HFFc6 (cell line): Measurements from ENCODE around the gene RUFY3. TPM values are rescaled to one million over a fixed set of nuclear protein-coding genes. Genes with fewer than 3 reads are reported as not detected.
"Not testable (repeated sequence)": the region's sequence is repeated elsewhere in the genome, so short reads cannot be mapped to it uniquely, and the experiment has no call there.

Experiments
- DNase-seq: peaks from one replicate; pipeline ENCODE4 v3.0.0-alpha.2; 2018
- H3K27ac Mint-ChIP-seq: 2 replicates; pipeline ENCODE4 v1.8.0; 2020; ENCODE audit warnings: mild to moderate bottlenecking, mixed read lengths
- H3K27me3 Mint-ChIP-seq: 2 replicates; pipeline ENCODE4 v1.8.0; 2021; ENCODE audit warnings: mild to moderate bottlenecking, moderate library complexity, mixed read lengths; ENCODE audit not compliant: insufficient read depth
- H3K36me3 Mint-ChIP-seq: 2 replicates; pipeline ENCODE4 v1.8.0; 2021; ENCODE audit warnings: low read depth, mixed read lengths
- H3K4me1 Mint-ChIP-seq: 2 replicates; pipeline ENCODE4 v1.8.0; 2020; ENCODE audit warnings: low read depth, mixed read lengths
- H3K4me3 Mint-ChIP-seq: 2 replicates; pipeline ENCODE4 v1.8.0; 2020; ENCODE audit warnings: mild to moderate bottlenecking, moderate library complexity, mixed read lengths
- H3K9me3 Mint-ChIP-seq: 2 replicates; pipeline ENCODE4 v1.8.0; 2020; ENCODE audit warnings: mild to moderate bottlenecking, mixed read lengths
- total RNA-seq, 6 experiments: library from RNA; stranded (reverse); fragmentation: NEBNext Ultra II Directional; extraction: Animal tissue kit (Norgen Biotek cat#: 25700); gene quantifications; 2 replicates in 1 of 6; 3 replicates in 5 of 6; pipeline ENCODE4 v1.2.3, GENCODE V29; 2021
- TF ChIP-seq, protein P1 (sequence below): fragments of 200-600 bp; sonication (generic); IDR thresholded peaks from 2 replicates; pipeline ENCODE4 v1.5.0; 2021; ENCODE audit warnings: antibody characterized with exemption, mild to moderate bottlenecking

Gene RUFY3
- total RNA-seq, 6 experiments from 2014 or later, result 35.7 to 44.8 (median 38.4) TPM

DNA sequence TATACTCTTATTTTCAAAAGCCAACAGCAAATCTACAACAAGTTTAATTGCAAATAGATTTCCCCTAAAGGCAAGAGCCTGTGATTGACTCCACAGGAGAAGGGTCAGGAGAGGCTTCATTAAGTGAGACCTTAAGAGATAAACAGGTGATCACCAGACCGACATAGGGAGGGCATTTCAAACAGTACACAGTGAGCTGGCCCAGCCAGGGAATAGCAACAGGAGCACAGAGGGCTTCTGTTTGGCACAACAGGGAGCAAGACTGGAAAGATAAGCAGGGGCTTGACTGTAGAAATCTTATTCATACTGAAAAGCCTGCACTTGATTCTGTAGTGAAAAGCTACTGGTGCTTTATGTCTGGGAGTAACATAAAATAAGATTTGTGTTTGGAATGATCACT lies 3.9 kb downstream of the RUFY3 start:
- Mint-ChIP-seq H3K36me3 (peaks cover 19% of the 10 kb centered on the region), H3K27ac (no peak overlapping the region), H3K9me3 (no peaks in the 10 kb centered on the region)

DNA sequence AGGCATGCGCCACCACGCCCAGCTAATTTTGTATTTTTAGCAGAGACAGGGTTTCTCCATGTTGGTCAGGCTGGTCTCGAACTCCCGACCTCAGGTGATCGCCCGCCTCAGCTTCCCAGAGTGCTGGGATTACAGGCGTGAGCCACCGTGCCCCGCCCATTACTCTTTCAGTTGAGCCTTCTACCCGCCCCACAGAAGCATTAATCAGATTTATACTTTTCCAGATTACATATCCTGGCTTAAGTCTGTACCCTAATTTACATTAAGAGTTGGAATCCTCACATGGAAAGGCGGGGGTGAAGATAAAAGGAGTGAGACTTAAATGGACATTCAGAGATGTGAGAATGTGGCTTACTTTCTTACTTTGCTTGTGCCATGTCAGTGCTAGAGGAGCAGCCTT lies 4.8 kb downstream of the RUFY3 start:
- DNase-seq, H3K4me3 Mint-ChIP-seq, H3K27me3 Mint-ChIP-seq, H3K9me3 Mint-ChIP-seq, H3K27ac Mint-ChIP-seq: not testable (repeated sequence)
- Mint-ChIP-seq H3K36me3 (peaks cover 19% of the 10 kb centered on the region), H3K4me1 (peaks cover 22% of the 10 kb centered on the region)

More for the DNA sequence above, 3.9 kb downstream of the RUFY3 start:
- H3K4me1 Mint-ChIP-seq, result peaks cover 26% of the 10 kb centered on the region
- TF ChIP-seq, protein P1, sequence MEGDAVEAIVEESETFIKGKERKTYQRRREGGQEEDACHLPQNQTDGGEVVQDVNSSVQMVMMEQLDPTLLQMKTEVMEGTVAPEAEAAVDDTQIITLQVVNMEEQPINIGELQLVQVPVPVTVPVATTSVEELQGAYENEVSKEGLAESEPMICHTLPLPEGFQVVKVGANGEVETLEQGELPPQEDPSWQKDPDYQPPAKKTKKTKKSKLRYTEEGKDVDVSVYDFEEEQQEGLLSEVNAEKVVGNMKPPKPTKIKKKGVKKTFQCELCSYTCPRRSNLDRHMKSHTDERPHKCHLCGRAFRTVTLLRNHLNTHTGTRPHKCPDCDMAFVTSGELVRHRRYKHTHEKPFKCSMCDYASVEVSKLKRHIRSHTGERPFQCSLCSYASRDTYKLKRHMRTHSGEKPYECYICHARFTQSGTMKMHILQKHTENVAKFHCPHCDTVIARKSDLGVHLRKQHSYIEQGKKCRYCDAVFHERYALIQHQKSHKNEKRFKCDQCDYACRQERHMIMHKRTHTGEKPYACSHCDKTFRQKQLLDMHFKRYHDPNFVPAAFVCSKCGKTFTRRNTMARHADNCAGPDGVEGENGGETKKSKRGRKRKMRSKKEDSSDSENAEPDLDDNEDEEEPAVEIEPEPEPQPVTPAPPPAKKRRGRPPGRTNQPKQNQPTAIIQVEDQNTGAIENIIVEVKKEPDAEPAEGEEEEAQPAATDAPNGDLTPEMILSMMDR, result no peak
- DNase-seq, result no peak
- H3K4me3 Mint-ChIP-seq, result no peak overlapping the region
- no peaks in the 10 kb centered on the region for H3K27me3 Mint-ChIP-seq

DNA sequence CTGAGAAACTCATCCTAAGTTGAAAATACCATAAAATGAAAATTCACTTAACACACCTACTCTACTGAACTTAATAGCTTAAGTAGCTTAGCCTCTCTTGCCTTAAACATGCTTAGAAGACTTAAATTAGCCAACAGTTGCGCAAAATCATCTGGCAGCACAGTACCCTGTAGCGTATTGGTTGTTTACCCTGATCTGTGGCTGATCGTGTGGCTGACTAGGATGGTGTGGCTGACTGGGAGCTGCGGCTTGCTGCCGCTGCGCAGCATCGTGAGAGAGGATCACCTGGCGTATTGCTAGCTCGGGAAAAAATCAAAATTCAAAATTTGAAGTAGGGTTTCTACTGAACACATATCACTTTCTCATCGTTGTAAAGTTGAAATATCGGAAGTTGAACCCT lies 6.3 kb downstream of the RUFY3 start:
- no peaks in the 10 kb centered on the region for H3K27me3 Mint-ChIP-seq
- H3K36me3 Mint-ChIP-seq, result peaks cover 19% of the 10 kb centered on the region
- H3K9me3 Mint-ChIP-seq, result no peaks in the 10 kb centered on the region
- TF ChIP-seq, protein P1, result no peak
- DNase-seq, result no peak
- no peak overlapping the region for H3K27ac Mint-ChIP-seq
- H3K4me3 Mint-ChIP-seq, result no peak overlapping the region
- H3K4me1 Mint-ChIP-seq, result peaks cover 9% of the 10 kb centered on the region

DNA sequence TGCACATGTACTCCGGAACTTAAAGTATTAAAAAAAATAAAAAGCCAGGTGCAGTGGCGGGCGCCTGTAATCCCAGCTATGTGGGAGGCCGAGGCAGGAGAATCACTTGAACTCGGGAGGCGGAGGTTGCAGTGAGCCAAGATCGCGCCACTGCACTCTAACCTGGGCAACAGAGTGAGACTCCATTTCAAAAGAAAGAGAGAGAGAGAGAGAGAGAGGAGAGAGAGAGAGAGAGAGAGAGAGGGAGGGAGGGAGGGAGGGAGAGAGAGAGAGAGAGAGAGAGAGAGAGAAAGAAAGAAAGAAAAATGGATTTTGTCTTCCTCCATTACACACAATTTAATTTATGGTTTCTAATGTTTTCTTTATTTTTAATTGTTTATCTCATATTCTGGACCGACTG lies 11.1 kb downstream of the RUFY3 start:
- not testable (repeated sequence) for H3K4me3 Mint-ChIP-seq, H3K27me3 Mint-ChIP-seq, H3K9me3 Mint-ChIP-seq, H3K36me3 Mint-ChIP-seq, DNase-seq, H3K27ac Mint-ChIP-seq
- peaks cover 25% of the 10 kb centered on the region for H3K4me1 Mint-ChIP-seq

DNA sequence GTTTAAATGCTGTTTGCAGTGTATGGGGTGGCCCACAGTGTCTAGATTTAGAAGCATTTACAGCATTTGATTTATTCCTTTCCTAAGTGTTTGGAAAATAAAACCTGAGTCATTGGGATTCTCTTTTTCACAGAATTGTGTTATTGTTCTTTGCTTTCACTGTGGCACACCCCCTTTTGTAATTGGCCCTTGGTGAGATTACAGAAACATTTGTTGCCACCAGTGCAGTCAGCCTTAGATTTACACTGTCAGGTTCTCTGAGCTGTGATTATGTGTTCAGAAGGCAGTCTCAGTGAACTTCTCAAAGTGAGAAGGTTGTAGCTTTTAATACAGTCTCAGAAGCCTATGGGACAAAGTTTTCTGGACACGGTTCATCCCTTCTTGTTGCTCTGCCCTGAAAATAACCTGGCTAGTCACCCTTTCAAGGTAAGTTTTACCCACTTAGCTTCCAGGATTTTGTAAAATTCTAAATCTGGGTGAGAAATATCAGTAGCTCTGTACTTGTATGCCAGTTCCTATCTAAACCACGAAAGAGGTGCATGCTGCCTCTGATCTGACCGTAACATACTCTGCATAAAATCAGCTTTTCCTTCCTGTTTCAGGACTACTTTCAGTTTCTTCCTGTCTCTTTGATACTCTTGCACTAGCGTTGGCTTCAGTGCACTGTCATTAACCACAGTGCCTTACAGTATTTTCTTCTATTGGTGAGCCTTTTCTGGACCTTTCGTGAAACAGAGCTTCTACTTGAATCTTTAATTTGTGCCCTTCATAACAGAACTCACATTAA lies 12.6 kb downstream of the RUFY3 start:
- Mint-ChIP-seq H3K27me3 (no peaks in the 10 kb centered on the region), H3K4me3 (peak overlapping the region; percentile 85), H3K9me3 (no peaks in the 10 kb centered on the region), H3K27ac (peak overlapping the region; percentile 72), H3K4me1 (peaks cover 25% of the 10 kb centered on the region), H3K36me3 (no peaks in the 10 kb centered on the region; the same call in 1 of the 2 replicates)
- peak; percentile 58 for DNase-seq
- TF ChIP-seq, protein P1, result no peak

DNA sequence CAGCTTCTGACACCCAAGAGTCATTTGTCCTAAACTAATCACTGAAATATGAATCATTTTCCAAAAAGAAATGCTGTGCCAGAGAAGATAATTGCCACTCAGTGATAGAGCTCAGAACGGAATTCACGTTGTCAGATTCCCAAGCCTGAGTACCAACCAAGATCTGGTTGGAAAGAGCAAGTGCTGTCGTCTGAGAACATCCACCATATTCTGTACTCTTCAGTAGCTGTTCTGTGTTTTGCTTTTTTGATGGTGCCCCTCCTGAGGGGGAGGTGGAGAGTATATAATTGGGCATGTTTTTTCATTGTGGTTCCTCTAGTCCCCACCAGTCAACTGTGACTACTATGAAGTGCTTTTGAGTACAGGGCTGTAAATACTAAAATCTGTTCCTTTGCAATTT lies 13.2 kb downstream of the RUFY3 start:
- peaks cover 25% of the 10 kb centered on the region for H3K4me1 Mint-ChIP-seq
- no peak for DNase-seq
- H3K27ac Mint-ChIP-seq, result peak overlapping the region; percentile 72
- H3K9me3 Mint-ChIP-seq, result no peaks in the 10 kb centered on the region
- no peaks in the 10 kb centered on the region for H3K27me3 Mint-ChIP-seq
- TF ChIP-seq, protein P1, result no peak
- peak overlapping the region; percentile 85 for H3K4me3 Mint-ChIP-seq
- no peaks in the 10 kb centered on the region; the same call in 1 of the 2 replicates for H3K36me3 Mint-ChIP-seq
